ENCODE results near the gene KCTD14. TPM values are rescaled to one million over a fixed set of nuclear protein-coding genes. Genes with fewer than 3 reads are reported as not detected.
A peak's percentile ranks its signal among the peaks of the same experiment; 100 is the strongest.

The KCTD14 gene
- total RNA-seq, 1 experiment from 2014 or later, result 12.5 TPM

DNA sequence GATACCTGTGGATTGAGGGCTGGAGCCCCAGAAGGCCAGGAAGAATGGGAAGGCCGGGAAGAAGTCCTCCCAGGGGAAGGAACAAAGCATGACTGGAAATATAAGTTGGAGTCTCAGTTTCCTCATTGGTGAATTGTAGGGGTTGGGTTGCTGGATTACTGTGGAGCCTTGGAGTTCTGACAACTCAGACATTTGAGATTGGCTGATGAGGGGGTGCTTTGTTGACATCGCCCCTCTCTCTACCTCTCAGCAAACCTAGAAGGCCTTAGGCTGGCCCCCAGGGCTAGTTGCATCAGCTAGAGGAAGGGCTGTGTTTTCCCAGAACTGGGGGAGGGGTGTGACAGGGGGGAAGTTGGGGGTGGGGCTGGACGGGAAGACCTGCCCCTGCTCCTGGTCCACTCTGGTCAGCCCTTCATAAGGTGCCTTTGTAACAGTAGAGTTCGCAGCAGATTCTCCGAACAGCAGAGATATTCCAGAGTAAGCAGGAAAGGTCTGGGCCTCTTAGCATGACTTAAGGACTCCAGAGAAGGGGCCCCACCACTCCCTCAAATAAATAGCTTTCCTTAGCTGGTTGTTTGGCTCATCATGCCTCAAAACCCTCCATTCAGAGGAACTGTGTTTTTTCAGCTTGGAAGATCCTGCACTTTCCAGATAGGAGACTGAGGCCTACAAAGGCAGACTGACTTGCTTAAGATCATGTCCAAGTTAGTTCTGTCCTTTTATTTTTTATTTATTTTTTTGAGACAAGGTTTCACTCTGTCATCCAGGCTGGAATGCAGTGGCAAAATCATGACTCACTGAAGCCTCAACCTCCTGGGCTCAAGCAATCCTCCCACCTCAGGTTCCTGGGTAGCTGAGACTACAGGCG, 28.1 kb upstream of the KCTD14 start:
- DNase-seq, result peak; percentile 50
- no peak overlapping the region for H3K4me2 ChIP-seq (ENCODE audit: insufficient read depth, insufficient read length, low read length)
- no peak overlapping the region for H2BK15ac ChIP-seq (ENCODE audit: low read depth, low read length)
- H3K4me1 ChIP-seq (ENCODE audit: insufficient read depth, low read length), result peaks cover 5% of the 10 kb centered on the region; the same call in 1 of the 2 replicates
- no peak overlapping the region for H4K8ac ChIP-seq (replicated peaks; ENCODE audit: insufficient read length, low read depth, low read length)
- peak overlapping the region; percentile 40 for H3T11ph ChIP-seq (ENCODE audit: low read length)
- no peaks in the 10 kb centered on the region for H4K20me1 ChIP-seq (ENCODE audit: control insufficient read depth, insufficient read depth, insufficient read length)
- no peak overlapping the region for H3K23ac ChIP-seq (ENCODE audit: insufficient read length, low read depth, low read length)
- H3K18ac ChIP-seq (ENCODE audit: insufficient read length, low read depth, low read length), result peak overlapping the region; percentile 67
- H3K27me3 ChIP-seq (ENCODE audit: insufficient read depth, low read length), result no peaks in the 10 kb centered on the region
- H3K9me3 ChIP-seq (ENCODE audit: control insufficient read depth, low read depth, low read length), result no peaks in the 10 kb centered on the region
- WGBS (ENCODE audit: extremely low coverage, insufficient read length, low lambda C conversion rate), result no CpG with 5 or more reads among the region's 6 CpGs
- Mint-ChIP-seq H3K4me3 (no peak overlapping the region; a peak in 1 of 5 replicates), H3K9me3 (no peaks in the 10 kb centered on the region), H3K27ac (peak overlapping the region; percentile 61 to 95 (median 90); a peak in 6 of 7 replicates), H3K27me3 (ENCODE audit: low read depth) (no peaks in the 10 kb centered on the region), H3K4me1 (peaks cover 12 to 14% of the 10 kb centered on the region in 2 experiments), H3K36me3 (ENCODE audit: insufficient read depth in 1 of 3, low read depth in 3 of 3) (no peaks in the 10 kb centered on the region; a peak in 1 of 7 replicates)
- H3K27ac ChIP-seq (ENCODE audit: insufficient read length, low read depth, low read length), result no peak overlapping the region
- no peaks in the 10 kb centered on the region for H3K79me1 ChIP-seq (ENCODE audit: insufficient read depth, low read depth, low read length, poor library complexity, severe bottlenecking)
- H3K56ac ChIP-seq (ENCODE audit: insufficient read length, low read depth, low read length), result no peak overlapping the region
- H3K23me2 ChIP-seq (ENCODE audit: insufficient read length, low read depth, low read length, poor library complexity, severe bottlenecking), result no peaks in the 10 kb centered on the region
- TF ChIP-seq CTCF (conservative IDR thresholded peaks at IDR 0.05), result no peak
- H2BK12ac ChIP-seq (ENCODE audit: insufficient read length, low read depth, low read length), result peak overlapping the region; percentile 36
- no peak overlapping the region for H2AK5ac ChIP-seq (ENCODE audit: insufficient read length, low read length)
- H2BK120ac ChIP-seq (ENCODE audit: low read depth, low read length, poor library complexity, severe bottlenecking), result peak overlapping the region; percentile 73
- H3K79me2 ChIP-seq (ENCODE audit: insufficient read depth, low read length), result no peaks in the 10 kb centered on the region
- H3K9ac ChIP-seq (ENCODE audit: extremely low read depth, insufficient read length, low read length), result no peak overlapping the region
- H2BK20ac ChIP-seq (ENCODE audit: low read depth, low read length, poor library complexity, severe bottlenecking), result no peak overlapping the region
- H2BK5ac ChIP-seq (ENCODE audit: insufficient read length, low read length), result no peak overlapping the region
- no peak overlapping the region for H4K91ac ChIP-seq (ENCODE audit: insufficient read length, low read depth, low read length)
- H3K14ac ChIP-seq (ENCODE audit: insufficient read depth, low read length), result no peak overlapping the region
- H2AFZ ChIP-seq (ENCODE audit: low read length), result peak overlapping the region; percentile 65
- no peak overlapping the region; the same call in 1 of the 2 replicates for H3K4ac ChIP-seq (ENCODE audit: low read depth, low read length)
- peak overlapping the region; percentile 20 for H4K5ac ChIP-seq (ENCODE audit: insufficient read length, low read depth, low read length)
